Tibial artery (tissue), 4 donors: ENCODE measurements around the gene HNRNPUL2.

Experiments used
- DNase-seq, 2 donors: peaks; one replicate each; pipeline ENCODE4 v3.0.0-alpha.2; 2019
- H3K27ac ChIP-seq, 2 donors: fragments of 200-600 bp; sonication (generic) in 1 of 2; 1 replicate in 1 of 2; 2 replicates in 1 of 2; pipeline ENCODE4 v1.5.1; 2018 to 2019; ENCODE audit warnings: mild to moderate bottlenecking in 1 of 2
- H3K27me3 ChIP-seq, 2 donors: fragments of 200-600 bp; sonication (generic) in 1 of 2; one replicate each; pipeline versions ENCODE4 v1.5.1 to v1.6.0; 2016 to 2019
- H3K36me3 ChIP-seq, 3 donors: fragments of 200-600 bp; sonication (generic) in 2 of 3; one replicate each; pipeline ENCODE4 v1.5.1; 2016 to 2019; ENCODE audit warnings: mild to moderate bottlenecking in 2 of 3
- H3K4me1 ChIP-seq, 4 donors: fragments of 200-600 bp; sonication (generic) in 2 of 4; 1 replicate in 3 of 4; 2 replicates in 1 of 4; pipeline ENCODE4 v1.5.1; 2016 to 2019
- H3K4me3 ChIP-seq, 2 donors: fragments of 200-600 bp; sonication (generic) in 1 of 2; 1 replicate in 1 of 2; 2 replicates in 1 of 2; pipeline ENCODE4 v1.5.1; 2018 to 2019; ENCODE audit warnings: mild to moderate bottlenecking in 2 of 2
- H3K9me3 ChIP-seq, 3 donors: fragments of 200-600 bp; sonication (generic) in 1 of 3; one replicate each; pipeline ENCODE4 v1.5.1; 2016 to 2019
- intact Hi-C: fragments of 100-400 bp; cut with DNase I; formaldehyde crosslinking; loops from one replicate; pipeline ENCODE4 v1.15.0; 2023; ENCODE audit warnings: low total_unique reads
- TF ChIP-seq, protein P1 (sequence below), 2 experiments: fragments of 200-600 bp in 1 of 2; fragments of 450-650 bp in 1 of 2; IDR thresholded peaks; one replicate each; pipeline ENCODE4 v1.5.1; 2017 to 2019; ENCODE audit warnings: antibody characterized with exemption in 2 of 2, mild to moderate bottlenecking in 1 of 2, moderate library complexity in 1 of 2

Gene HNRNPUL2

GRCh38 chr11:62715150-62716130, 11.8 kb downstream of the HNRNPUL2 start:
- no peak overlapping the region for H3K27ac ChIP-seq
- no peaks in the 10 kb centered on the region for H3K27me3 ChIP-seq
- H3K4me3 ChIP-seq: no peak overlapping the region
- peaks cover 86 to 99% (median 95%) of the 10 kb centered on the region in 3 donors for H3K36me3 ChIP-seq
- intact Hi-C loops: no loop called here
- TF ChIP-seq, protein P1, sequence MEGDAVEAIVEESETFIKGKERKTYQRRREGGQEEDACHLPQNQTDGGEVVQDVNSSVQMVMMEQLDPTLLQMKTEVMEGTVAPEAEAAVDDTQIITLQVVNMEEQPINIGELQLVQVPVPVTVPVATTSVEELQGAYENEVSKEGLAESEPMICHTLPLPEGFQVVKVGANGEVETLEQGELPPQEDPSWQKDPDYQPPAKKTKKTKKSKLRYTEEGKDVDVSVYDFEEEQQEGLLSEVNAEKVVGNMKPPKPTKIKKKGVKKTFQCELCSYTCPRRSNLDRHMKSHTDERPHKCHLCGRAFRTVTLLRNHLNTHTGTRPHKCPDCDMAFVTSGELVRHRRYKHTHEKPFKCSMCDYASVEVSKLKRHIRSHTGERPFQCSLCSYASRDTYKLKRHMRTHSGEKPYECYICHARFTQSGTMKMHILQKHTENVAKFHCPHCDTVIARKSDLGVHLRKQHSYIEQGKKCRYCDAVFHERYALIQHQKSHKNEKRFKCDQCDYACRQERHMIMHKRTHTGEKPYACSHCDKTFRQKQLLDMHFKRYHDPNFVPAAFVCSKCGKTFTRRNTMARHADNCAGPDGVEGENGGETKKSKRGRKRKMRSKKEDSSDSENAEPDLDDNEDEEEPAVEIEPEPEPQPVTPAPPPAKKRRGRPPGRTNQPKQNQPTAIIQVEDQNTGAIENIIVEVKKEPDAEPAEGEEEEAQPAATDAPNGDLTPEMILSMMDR (IDR thresholded peaks at IDR 0.05): no peak
- peak in 1 of 2 donors; percentile 60 for DNase-seq
- H3K9me3 ChIP-seq: no peaks in the 10 kb centered on the region
- peaks cover 0 to 3% (median 1%) of the 10 kb centered on the region in 4 donors for H3K4me1 ChIP-seq

DNA sequence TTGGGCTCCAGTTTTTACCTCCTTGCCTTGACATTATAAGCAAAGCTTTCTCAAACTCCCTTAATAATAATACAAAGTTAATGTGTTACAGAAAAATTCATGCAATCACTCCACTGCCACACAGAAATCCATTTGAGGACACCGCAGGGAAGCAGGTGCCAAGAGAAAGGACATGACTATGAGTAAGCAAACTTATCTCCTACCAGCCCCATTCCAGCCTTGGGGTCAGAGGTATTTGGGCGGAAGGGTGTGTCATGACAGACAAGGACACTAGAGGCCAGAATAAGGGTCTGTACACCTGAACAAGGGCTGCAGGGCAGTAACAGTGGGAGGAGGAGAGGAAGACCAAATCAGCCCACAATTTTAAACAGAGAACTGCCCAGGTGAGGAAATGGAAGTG, 13.9 kb downstream of the HNRNPUL2 start:
- Histone ChIP-seq H3K27ac (no peak overlapping the region), H3K9me3 (no peaks in the 10 kb centered on the region), H3K36me3 (peaks cover 65 to 78% (median 77%) of the 10 kb centered on the region in 3 donors), H3K27me3 (no peaks in the 10 kb centered on the region), H3K4me1 (peaks cover 0 to 18% (median 15%) of the 10 kb centered on the region in 4 donors), H3K4me3 (no peak overlapping the region)
- intact Hi-C loops: no loop called here
- DNase-seq: peak in 1 of 2 donors; percentile 54
- TF ChIP-seq, protein P1 (IDR thresholded peaks at IDR 0.05): no peak

DNA sequence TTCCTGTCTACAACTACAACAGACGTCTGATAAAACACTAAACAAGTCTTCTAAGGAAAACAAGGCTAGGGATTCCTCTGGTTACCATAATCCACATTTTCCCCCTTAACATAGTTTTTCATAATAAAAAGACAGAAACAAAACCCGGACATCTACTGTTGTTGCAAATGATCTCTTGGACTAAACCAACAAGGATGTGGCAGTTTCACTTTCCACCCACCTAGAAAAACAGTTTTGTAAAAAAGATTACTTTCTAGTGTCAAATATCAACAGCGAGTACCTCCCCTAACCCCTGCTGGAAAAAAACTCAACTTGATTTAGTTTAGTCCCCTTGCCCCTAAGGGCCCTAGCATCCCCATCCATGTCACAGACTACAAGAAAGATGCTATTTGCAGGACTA, 14.4 kb downstream of the HNRNPUL2 start:
- peaks cover 61 to 73% (median 72%) of the 10 kb centered on the region in 3 donors for H3K36me3 ChIP-seq
- no peak for DNase-seq
- peaks cover 0 to 23% (median 19%) of the 10 kb centered on the region in 4 donors for H3K4me1 ChIP-seq
- H3K4me3 ChIP-seq: no peak overlapping the region
- no peaks in the 10 kb centered on the region for H3K9me3 ChIP-seq
- intact Hi-C loops: no loop called here
- no peaks in the 10 kb centered on the region for H3K27me3 ChIP-seq
- TF ChIP-seq, protein P1 (IDR thresholded peaks at IDR 0.05): no peak
- no peak overlapping the region for H3K27ac ChIP-seq

- peaks cover 0 to 24% (median 19%) of the 10 kb centered on the region in 4 donors for H3K4me1 ChIP-seq
- H3K27me3 ChIP-seq: no peaks in the 10 kb centered on the region
- no peaks in the 10 kb centered on the region for H3K9me3 ChIP-seq
- peaks cover 55 to 68% (median 67%) of the 10 kb centered on the region in 3 donors for H3K36me3 ChIP-seq
- H3K4me3 ChIP-seq: no peak overlapping the region
- DNase-seq: peak in 1 of 2 donors; percentile 29
- TF ChIP-seq, protein P1 (IDR thresholded peaks at IDR 0.05): no peak
- H3K27ac ChIP-seq: no peak overlapping the region
- intact Hi-C loops: no loop called here
Measured at GRCh38 chr11:62712276-62712812, 14.9 kb downstream of the HNRNPUL2 start.

GRCh38 chr11:62710001-62710345, 17.3 kb downstream of the HNRNPUL2 start:
- TF ChIP-seq, protein P1 (IDR thresholded peaks at IDR 0.05): no peak
- intact Hi-C loops: no loop called here
- peak in 1 of 2 donors; percentile 64 for DNase-seq
- Histone ChIP-seq H3K9me3 (no peaks in the 10 kb centered on the region), H3K36me3 (peaks cover 32 to 44% (median 43%) of the 10 kb centered on the region in 3 donors), H3K27ac (peak overlapping the region; percentile 91 to 96), H3K4me1 (peaks cover 0 to 40% (median 35%) of the 10 kb centered on the region in 4 donors), H3K4me3 (peak overlapping the region; percentile 58 to 64), H3K27me3 (no peaks in the 10 kb centered on the region)
